Nephron progenitor cell (in vitro differentiated cells): ENCODE results near the gene SLC23A1.

ENCODE experiments used
- DNase-seq: peaks from one replicate; pipeline ENCODE4 v3.0.0; 2021
- H3K27ac Mint-ChIP-seq: 2 replicates; pipeline ENCODE4 v1.8.0; 2021; ENCODE audit warnings: mild to moderate bottlenecking, moderate library complexity, mixed read lengths
- H3K27me3 Mint-ChIP-seq: 2 replicates; pipeline ENCODE4 v1.8.0; 2021; ENCODE audit warnings: mild to moderate bottlenecking, low read depth, mixed read lengths; ENCODE audit not compliant: poor library complexity
- H3K36me3 Mint-ChIP-seq: 2 replicates; pipeline ENCODE4 v1.8.0; 2021; ENCODE audit warnings: low read depth, mixed read lengths
- H3K4me1 Mint-ChIP-seq: 2 replicates; pipeline ENCODE4 v1.8.0; 2021; ENCODE audit warnings: mixed read lengths
- H3K4me3 Mint-ChIP-seq: 2 replicates; pipeline ENCODE4 v1.8.0; 2021; ENCODE audit warnings: mild to moderate bottlenecking, moderate library complexity, mixed read lengths
- H3K9me3 Mint-ChIP-seq: 2 replicates; pipeline ENCODE4 v1.8.0; 2021; ENCODE audit warnings: mild to moderate bottlenecking, moderate library complexity, mixed read lengths
- TF ChIP-seq, protein P1 (sequence below): fragments of 200-600 bp; sonication (generic); IDR thresholded peaks from 2 replicates; pipeline ENCODE4 v1.5.0; 2021; ENCODE audit warnings: antibody characterized with exemption

Gene SLC23A1

DNA sequence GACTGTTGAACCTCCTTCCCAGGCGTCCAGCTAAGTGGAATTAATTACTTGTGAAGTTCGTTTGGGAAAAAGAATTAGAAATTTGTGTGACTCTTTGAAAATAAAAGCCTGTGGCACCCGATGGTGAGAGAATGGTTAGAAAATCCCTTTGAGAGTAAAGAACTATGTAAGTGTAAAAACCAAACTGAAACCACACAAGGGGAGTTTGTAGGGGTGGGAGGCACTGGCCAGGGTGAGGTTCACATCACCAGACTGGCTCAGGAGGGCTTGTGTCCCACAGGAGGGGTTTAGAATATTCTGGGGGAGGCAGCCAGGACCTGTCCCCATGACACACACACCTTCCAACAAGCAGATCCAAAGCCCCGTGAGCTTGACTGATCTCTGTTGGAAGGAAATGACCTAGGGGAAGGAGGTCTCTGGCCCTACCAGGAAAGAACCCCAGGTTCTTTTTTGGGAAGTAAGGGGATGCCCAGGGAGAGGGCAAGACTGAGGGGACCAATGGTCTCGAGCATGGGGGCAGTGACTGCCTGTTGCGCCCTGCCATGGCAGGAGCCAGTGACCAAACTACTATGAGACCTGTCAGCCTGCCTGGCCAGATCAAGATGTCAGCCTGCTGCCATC, 16.5 kb upstream of the SLC23A1 start:
- Mint-ChIP-seq H3K27ac (no peak overlapping the region), H3K36me3 (peaks cover 27% of the 10 kb centered on the region), H3K9me3 (no peaks in the 10 kb centered on the region), H3K27me3 (peaks cover 39% of the 10 kb centered on the region), H3K4me1 (peaks cover 19% of the 10 kb centered on the region), H3K4me3 (no peak overlapping the region)
- DNase-seq = no peak
- TF ChIP-seq, protein P1, sequence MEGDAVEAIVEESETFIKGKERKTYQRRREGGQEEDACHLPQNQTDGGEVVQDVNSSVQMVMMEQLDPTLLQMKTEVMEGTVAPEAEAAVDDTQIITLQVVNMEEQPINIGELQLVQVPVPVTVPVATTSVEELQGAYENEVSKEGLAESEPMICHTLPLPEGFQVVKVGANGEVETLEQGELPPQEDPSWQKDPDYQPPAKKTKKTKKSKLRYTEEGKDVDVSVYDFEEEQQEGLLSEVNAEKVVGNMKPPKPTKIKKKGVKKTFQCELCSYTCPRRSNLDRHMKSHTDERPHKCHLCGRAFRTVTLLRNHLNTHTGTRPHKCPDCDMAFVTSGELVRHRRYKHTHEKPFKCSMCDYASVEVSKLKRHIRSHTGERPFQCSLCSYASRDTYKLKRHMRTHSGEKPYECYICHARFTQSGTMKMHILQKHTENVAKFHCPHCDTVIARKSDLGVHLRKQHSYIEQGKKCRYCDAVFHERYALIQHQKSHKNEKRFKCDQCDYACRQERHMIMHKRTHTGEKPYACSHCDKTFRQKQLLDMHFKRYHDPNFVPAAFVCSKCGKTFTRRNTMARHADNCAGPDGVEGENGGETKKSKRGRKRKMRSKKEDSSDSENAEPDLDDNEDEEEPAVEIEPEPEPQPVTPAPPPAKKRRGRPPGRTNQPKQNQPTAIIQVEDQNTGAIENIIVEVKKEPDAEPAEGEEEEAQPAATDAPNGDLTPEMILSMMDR = no peak

DNA sequence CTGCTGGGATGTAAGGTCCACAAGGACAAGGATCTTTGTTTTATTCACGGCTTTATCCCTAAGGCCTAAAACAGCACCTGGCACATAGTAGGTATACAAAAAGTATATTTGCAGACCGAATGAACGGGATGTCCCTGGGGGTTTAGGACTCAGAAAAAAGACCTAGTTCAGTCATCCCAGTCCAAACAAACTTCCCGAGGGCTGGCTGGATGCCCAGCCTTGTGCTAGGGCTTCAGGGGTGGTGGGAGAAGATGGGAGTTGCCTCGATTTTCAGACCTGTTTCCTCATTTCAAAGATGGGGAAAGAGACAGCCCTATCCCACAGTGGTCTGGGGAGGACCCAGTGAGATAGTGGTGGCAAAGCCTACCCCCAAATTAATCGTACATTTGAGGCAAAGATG, 14.8 kb upstream of the SLC23A1 start:
- no peak overlapping the region for H3K4me3 Mint-ChIP-seq
- H3K36me3 Mint-ChIP-seq = peaks cover 27% of the 10 kb centered on the region
- H3K9me3 Mint-ChIP-seq = no peaks in the 10 kb centered on the region
- no peak overlapping the region for H3K27ac Mint-ChIP-seq
- DNase-seq = no peak
- H3K4me1 Mint-ChIP-seq = peaks cover 6% of the 10 kb centered on the region
- TF ChIP-seq, protein P1 = no peak
- peaks cover 50% of the 10 kb centered on the region for H3K27me3 Mint-ChIP-seq

DNA sequence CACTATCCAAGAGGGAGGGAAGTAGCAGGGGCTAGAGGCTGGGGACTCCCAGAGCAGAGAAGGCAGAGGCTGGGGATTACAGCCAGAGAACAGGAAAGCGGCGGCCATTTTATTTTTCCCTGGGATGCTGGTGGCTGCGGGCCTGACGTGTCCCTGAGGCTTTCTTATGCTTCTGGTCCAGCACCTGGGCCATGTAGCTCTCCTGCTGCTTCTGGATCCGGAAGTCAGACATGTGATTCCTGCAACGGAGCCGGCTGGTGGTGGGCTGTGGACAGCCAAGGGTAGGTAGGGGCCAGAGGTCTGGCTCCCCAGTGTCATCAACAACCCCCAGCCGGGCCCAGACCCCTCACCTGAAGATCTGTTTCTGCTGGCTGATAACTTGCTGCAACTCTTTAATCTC, 13.6 kb upstream of the SLC23A1 start:
- DNase-seq = no peak
- H3K4me1 Mint-ChIP-seq = peaks cover 1% of the 10 kb centered on the region
- peaks cover 58% of the 10 kb centered on the region for H3K27me3 Mint-ChIP-seq
- H3K36me3 Mint-ChIP-seq = peaks cover 27% of the 10 kb centered on the region
- H3K9me3 Mint-ChIP-seq = no peaks in the 10 kb centered on the region
- TF ChIP-seq, protein P1 = no peak
- no peak overlapping the region for H3K4me3 Mint-ChIP-seq
- no peak overlapping the region for H3K27ac Mint-ChIP-seq

DNA sequence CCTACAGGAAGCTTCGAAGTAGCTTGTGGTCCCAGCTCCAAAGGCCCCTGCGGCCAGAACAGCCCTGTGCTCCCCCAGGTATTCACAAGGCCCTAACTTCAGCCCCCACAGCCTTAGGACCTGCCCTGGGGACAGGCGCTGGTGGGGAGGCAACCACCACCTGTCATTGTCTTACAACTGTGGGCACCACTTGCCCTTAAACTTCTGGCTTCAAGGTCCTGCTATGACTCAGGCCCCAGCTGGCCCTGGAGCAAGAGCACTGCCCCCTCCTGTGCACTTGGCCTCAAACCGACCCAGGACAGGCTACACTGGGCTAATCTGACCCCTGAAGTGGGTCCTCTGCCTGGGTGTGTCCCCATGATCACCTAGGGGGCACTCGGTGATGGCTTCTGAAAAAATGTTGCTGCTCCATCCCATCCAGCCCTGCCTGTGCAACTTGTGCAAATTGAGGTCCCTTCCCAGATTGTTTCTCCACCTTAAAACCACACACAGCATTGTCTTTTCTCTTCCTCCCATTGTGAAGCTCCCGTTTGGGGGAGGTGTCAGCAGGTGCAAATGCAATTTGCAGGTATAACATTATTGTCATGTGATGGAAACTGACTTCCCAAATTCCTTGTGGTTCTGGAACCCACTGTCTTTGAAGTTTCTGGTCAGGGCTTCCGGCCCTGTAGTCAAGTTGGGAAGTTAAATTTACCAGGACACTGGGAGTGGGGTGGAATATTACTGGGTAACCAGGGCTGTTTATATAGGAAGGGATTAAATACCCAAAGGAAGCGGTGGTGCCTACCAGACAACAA, 12.9 kb upstream of the SLC23A1 start:
- Mint-ChIP-seq H3K27me3 (peaks cover 64% of the 10 kb centered on the region), H3K9me3 (no peaks in the 10 kb centered on the region), H3K27ac (no peak overlapping the region), H3K36me3 (peaks cover 27% of the 10 kb centered on the region), H3K4me3 (peak overlapping the region; percentile 18), H3K4me1 (peaks cover 6% of the 10 kb centered on the region)
- TF ChIP-seq, protein P1 = no peak
- DNase-seq = no peak

DNA sequence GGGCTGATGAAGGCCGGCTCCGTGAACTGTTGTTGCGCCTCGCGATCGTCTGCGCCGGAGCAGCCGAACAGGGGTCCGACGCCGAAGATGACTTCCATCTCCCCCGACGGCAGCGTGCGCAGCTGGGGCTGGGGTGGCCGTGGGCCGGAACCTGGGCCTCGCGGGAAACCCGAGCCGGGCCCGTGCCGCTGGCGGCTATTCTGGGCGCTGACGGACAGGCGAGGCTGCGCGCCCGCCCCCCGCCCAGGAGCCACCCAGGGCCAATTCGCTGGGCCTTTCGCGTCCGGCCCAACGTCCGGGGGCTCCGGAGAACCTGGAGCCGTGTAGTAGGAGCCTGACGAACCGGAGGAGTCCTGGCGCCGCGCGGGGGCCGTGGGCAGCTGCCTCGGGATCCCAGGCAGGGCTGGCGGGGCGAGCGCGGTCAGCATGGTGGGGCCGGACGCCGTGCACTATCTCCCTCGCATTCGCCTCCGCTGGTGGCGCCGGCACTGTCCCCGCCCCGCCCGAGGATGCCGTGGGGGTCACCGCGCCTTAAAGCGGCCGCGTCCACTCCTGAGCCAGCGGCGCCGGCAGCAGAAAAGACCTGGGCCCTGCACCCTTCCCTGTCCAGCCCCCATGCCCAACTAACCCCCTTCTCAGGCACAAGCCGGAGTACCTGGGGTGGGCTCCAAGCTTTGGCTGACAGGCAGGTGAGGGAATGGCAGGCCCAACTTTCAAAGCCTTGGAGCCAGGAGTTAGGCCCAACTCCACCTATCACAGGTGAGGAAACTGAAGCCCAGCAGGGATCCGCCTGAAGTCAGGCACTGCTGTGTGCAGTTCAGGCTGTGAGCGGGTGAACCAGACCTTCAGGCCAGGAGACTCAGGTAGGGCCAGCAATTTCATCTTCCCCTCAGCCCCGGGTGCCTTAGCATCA, 11.8 kb upstream of the SLC23A1 start, which contains the start of gene PROB1:
TSS of gene PROB1 (minus strand) at position 451 of the 913 bp plus-strand sequence. CDS start at position 428, 23 bp downstream.
- peaks cover 68% of the 10 kb centered on the region for H3K27me3 Mint-ChIP-seq
- peaks cover 11% of the 10 kb centered on the region for H3K4me1 Mint-ChIP-seq
- H3K36me3 Mint-ChIP-seq = peaks cover 27% of the 10 kb centered on the region
- peak within 1 kb of the TSS; percentile 81 for H3K4me3 Mint-ChIP-seq
- DNase-seq = peak; percentile 41
- no peaks in the 10 kb centered on the region for H3K9me3 Mint-ChIP-seq
- TF ChIP-seq, protein P1 = no peak
- H3K27ac Mint-ChIP-seq = no peak within 1 kb of the TSS
